HCT116 (cell line): ENCODE results near the gene ETV7. TPM values are rescaled to one million over a fixed set of nuclear protein-coding genes. Genes with fewer than 3 reads are reported as not detected.

Source experiments
- ATAC-seq: fragments of 200-7000 bp; cut with Tn5 transposase; 2 replicates; pipeline ENCODE4 v1.9.1; 2020; ENCODE audit warnings: mild to moderate bottlenecking, moderate library complexity
- BruUV-seq: library from RNA; stranded (reverse); fragments of 400-500 nt; replicated peaks from 2 replicates; lab custom pipeline; 2021; lab: Mats Ljungman, UMichigan
- CTCF ChIA-PET: fragments of 300-600 bp; sonication (Branson Sonifier 250); formaldehyde crosslinking; loops from one replicate; lab custom pipeline; 2021; ENCODE audit warnings: antibody characterized with exemption; lab: Charles Lee
- POLR2A ChIA-PET: fragments of 300-600, 350-600 bp; sonication (Branson Sonifier 250); formaldehyde crosslinking; loops from one replicate; lab custom pipeline; 2021; ENCODE audit warnings: antibody characterized with exemption; lab: Charles Lee
- RAD21 ChIA-PET, 2 experiments: fragments of 300-600 bp; sonication (Branson Sonifier 250); formaldehyde crosslinking; loops; one replicate each; lab custom pipeline; 2023; ENCODE audit warnings: low total read pairs in 2 of 2; ENCODE audit not compliant: uncharacterized antibody in 2 of 2, unreplicated experiment in 2 of 2, low non-redundant PET in 1 of 2; lab: Charles Lee
- DNase-seq: peaks from one replicate; pipeline ENCODE4 v3.0.0-alpha.2; 2010; ENCODE audit warnings: low read depth, low spot score
- H2AFZ ChIP-seq: fragments of 200-600 bp; shearing (Covaris generic), sonication (generic); 2 replicates; pipeline ENCODE4 v1.6.1; 2017; ENCODE audit warnings: low read depth, mixed run types, mixed read lengths, antibody characterized with exemption, low read length; ENCODE audit not compliant: poor library complexity, severe bottlenecking
- H3K27ac ChIP-seq: 2 replicates; pipeline ENCODE4 v1.5.1; 2012; ENCODE audit warnings: low read depth, low read length
- H3K27me3 ChIP-seq: fragments of 200-600 bp; sonication (generic); 2 replicates; pipeline ENCODE4 v1.6.1; 2016; ENCODE audit warnings: mixed run types, low read length, mixed read lengths; ENCODE audit not compliant: insufficient read depth
- H3K36me3 ChIP-seq, 2 experiments: fragments of 200-500 bp in 1 of 2; fragments of 200-600 bp in 1 of 2; sonication (Bioruptor generic) in 1 of 2; sonication (generic) in 1 of 2; 2 replicates each; pipeline versions ENCODE4 v1.5.1 to v1.6.1; 2014 to 2016; ENCODE audit warnings: low read length in 2 of 2, inconsistent platforms in 1 of 2, mixed read lengths in 1 of 2, mixed run types in 1 of 2; ENCODE audit not compliant: insufficient read depth in 2 of 2, control insufficient read depth in 1 of 2
- H3K4me1 ChIP-seq, 2 experiments: fragments of 200-600 bp in 1 of 2; sonication (generic) in 1 of 2; 2 replicates each; pipeline versions ENCODE4 v1.5.1 to v1.6.1; 2012 to 2017; ENCODE audit warnings: low read length in 2 of 2, inconsistent platforms in 1 of 2, mild to moderate bottlenecking in 1 of 2, mixed read lengths in 1 of 2, mixed run types in 1 of 2, moderate library complexity in 1 of 2; ENCODE audit not compliant: insufficient read depth in 2 of 2, control insufficient read depth in 1 of 2
- H3K4me2 ChIP-seq: fragments of 200-600 bp; sonication (generic); 2 replicates; pipeline ENCODE4 v1.6.1; 2017; ENCODE audit warnings: mixed run types, low read length, mixed read lengths
- H3K4me3 ChIP-seq, 2 experiments: fragments of 200-600 bp in 1 of 2; sonication (generic) in 1 of 2; replicated peaks in 1 of 2; 2 replicates each; pipeline ENCODE4 v1.5.1; 2011 to 2016; ENCODE audit warnings: low read length in 2 of 2, control low read depth in 1 of 2, low read depth in 1 of 2, mild to moderate bottlenecking in 1 of 2, mixed read lengths in 1 of 2, mixed run types in 1 of 2
- H3K79me2 ChIP-seq: fragments of 200-600 bp; sonication (generic); 2 replicates; pipeline ENCODE4 v1.6.1; 2017; ENCODE audit warnings: mild to moderate bottlenecking, mixed run types, low read length, moderate library complexity, mixed read lengths; ENCODE audit not compliant: insufficient read depth
- H3K9ac ChIP-seq: fragments of 200-600 bp; sonication (generic); 2 replicates; pipeline ENCODE4 v1.6.1; 2016; ENCODE audit warnings: low read length, mixed read lengths
- H3K9me2 ChIP-seq: fragments of 200-600 bp; sonication (generic), shearing (Covaris generic); 2 replicates; pipeline ENCODE4 v1.6.1; 2017; ENCODE audit warnings: mixed run types, mild to moderate bottlenecking, moderate library complexity; ENCODE audit not compliant: insufficient read depth
- H3K9me3 ChIP-seq, 2 experiments: fragments of 200-500 bp in 1 of 2; fragments of 200-600 bp in 1 of 2; sonication (Bioruptor generic) in 1 of 2; sonication (generic) in 1 of 2; 2 replicates each; pipeline ENCODE4 v1.6.1; 2014 to 2017; ENCODE audit warnings: low read length in 2 of 2, mixed read lengths in 2 of 2, inconsistent platforms in 1 of 2, low read depth in 1 of 2, mild to moderate bottlenecking in 1 of 2, mixed run types in 1 of 2, moderate library complexity in 1 of 2; ENCODE audit not compliant: control insufficient read depth in 1 of 2, insufficient read depth in 1 of 2
- H4K20me1 ChIP-seq: fragments of 200-600 bp; sonication (generic), shearing (Covaris generic); 2 replicates; pipeline ENCODE4 v1.6.1; 2017; ENCODE audit warnings: mixed run types, mild to moderate bottlenecking, moderate library complexity; ENCODE audit not compliant: insufficient read depth
- MAX ChIP-seq: IDR thresholded peaks from 2 replicates; pipeline ENCODE4 v1.6.1; 2012
- SP1 ChIP-seq: IDR thresholded peaks from 2 replicates; pipeline ENCODE4 v1.6.1; 2012; ENCODE audit warnings: low read depth
- intact Hi-C: fragments of 100-400 bp; cut with micrococcal nuclease; formaldehyde crosslinking; loops from 2 replicates; pipeline ENCODE4 v1.10.0; 2022
- total RNA-seq: library from RNA; stranded (reverse); gene quantifications from one replicate; pipeline ENCODE4 v1.2.1, GENCODE V29; 2021; ENCODE audit not compliant: unreplicated experiment

Gene ETV7
- total RNA-seq, 1 experiment from 2014 or later, result 1.0 TPM

- RAD21 ChIA-PET, result interaction anchor here in 1 of 2 experiments (0.6 kb wide), 1 partner anchor 161 kb away, joined by 3 read pairs; no protein-coding TSS in a partner anchor
- Histone ChIP-seq H3K9ac (no peak overlapping the region), H3K9me2 (no peaks in the 10 kb centered on the region), H3K4me2 (no peak overlapping the region), H3K79me2 (no peaks in the 10 kb centered on the region), H3K27ac (no peak overlapping the region), H3K4me3 (no peak overlapping the region), H3K4me1 (peaks cover 0 to 9% of the 10 kb centered on the region in 2 experiments; a peak in 2 of 4 replicates), H3K36me3 (no peaks in the 10 kb centered on the region), H4K20me1 (no peaks in the 10 kb centered on the region), H2AFZ (no peak overlapping the region), H3K27me3 (no peaks in the 10 kb centered on the region), H3K9me3 (no peaks in the 10 kb centered on the region)
- CTCF ChIA-PET, result interaction anchor here (2.0 kb wide), 2 partner anchors 17 to 56 kb away, joined by 9 to 10 read pairs; no protein-coding TSS in a partner anchor
- BruUV-seq, result no TSS peak
- POLR2A ChIA-PET, result interaction anchor here (1.6 kb wide), 1 partner anchor 17 kb away, joined by 4 read pairs; no protein-coding TSS in a partner anchor
- intact Hi-C loops, result no loop called here
- no peak for ATAC-seq
- TF ChIP-seq MAX, result no peak
- no peak for DNase-seq
Measured at GRCh38 chr6:36357872-36358225, 29.6 kb downstream of the ETV7 start.

DNA sequence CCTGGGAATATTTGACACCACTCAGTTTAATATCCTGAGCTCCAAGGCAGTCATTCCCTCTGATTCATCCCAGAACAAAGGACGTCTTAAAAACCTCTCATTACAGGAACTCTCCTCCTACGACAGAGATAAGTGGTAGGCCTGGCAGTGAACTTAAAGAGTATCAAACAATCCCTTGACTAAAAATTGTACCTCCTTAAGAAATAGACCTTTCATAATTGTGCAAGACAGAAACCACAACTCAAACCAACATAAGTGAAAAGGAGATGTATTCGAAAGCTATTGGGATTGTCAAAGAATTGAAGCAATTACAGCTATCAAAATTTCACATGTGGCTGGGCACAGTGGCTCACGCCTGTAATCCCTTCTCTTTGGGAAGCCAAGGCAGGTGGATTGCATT, 31.6 kb downstream of the ETV7 start:
- no peaks in the 10 kb centered on the region for H4K20me1 ChIP-seq
- CTCF ChIA-PET, result no interaction called here
- no peak for TF ChIP-seq SP1
- intact Hi-C loops, result no loop called here
- no peak overlapping the region for H3K4me3 ChIP-seq
- no peak overlapping the region for H3K4me2 ChIP-seq
- H3K79me2 ChIP-seq, result no peaks in the 10 kb centered on the region
- no peak overlapping the region for H2AFZ ChIP-seq
- peaks cover 0 to 5% of the 10 kb centered on the region in 2 experiments; a peak in 1 of 4 replicates for H3K9me3 ChIP-seq
- ATAC-seq, result no peak
- H3K9me2 ChIP-seq, result no peaks in the 10 kb centered on the region
- H3K4me1 ChIP-seq, result peaks cover 0 to 13% of the 10 kb centered on the region in 2 experiments; a peak in 2 of 4 replicates
- no peak overlapping the region for H3K27ac ChIP-seq
- H3K27me3 ChIP-seq, result no peaks in the 10 kb centered on the region
- BruUV-seq, result no TSS peak
- H3K36me3 ChIP-seq, result no peaks in the 10 kb centered on the region
- no peak overlapping the region for H3K9ac ChIP-seq
- RAD21 ChIA-PET, result no interaction called here
- POLR2A ChIA-PET, result interaction anchor here (0.6 kb wide), 1 partner anchor 192 kb away, joined by 3 read pairs; no protein-coding TSS in a partner anchor
- no peak for DNase-seq
